IMR-90 (cell line): ENCODE data around the gene GCDH.

Experiments
- BHLHE40 ChIP-seq: fragments of 150-350 bp; IDR thresholded peaks from 2 replicates; pipeline ENCODE4 v1.6.1; 2016; ENCODE audit warnings: mild to moderate bottlenecking, low read depth, low read length
- CHD1 ChIP-seq: IDR thresholded peaks from 2 replicates; pipeline ENCODE4 v1.6.1; 2012; ENCODE audit warnings: low read depth, low read length, improper control_type of control experiment
- POLR2A ChIP-seq: IDR thresholded peaks from 2 replicates; pipeline ENCODE4 v1.6.1; 2012; ENCODE audit warnings: mild to moderate bottlenecking, low read depth, low read length
- RAD21 ChIP-seq: IDR thresholded peaks from 2 replicates; pipeline ENCODE4 v1.6.1; 2012; ENCODE audit warnings: low read length, improper control_type of control experiment
- TF ChIP-seq, protein P1 (sequence below): conservative IDR thresholded peaks from 2 replicates; pipeline ENCODE4 v1.5.1; 2012; ENCODE audit warnings: mild to moderate bottlenecking, low read depth, low read length, improper control_type of control experiment

DNA sequence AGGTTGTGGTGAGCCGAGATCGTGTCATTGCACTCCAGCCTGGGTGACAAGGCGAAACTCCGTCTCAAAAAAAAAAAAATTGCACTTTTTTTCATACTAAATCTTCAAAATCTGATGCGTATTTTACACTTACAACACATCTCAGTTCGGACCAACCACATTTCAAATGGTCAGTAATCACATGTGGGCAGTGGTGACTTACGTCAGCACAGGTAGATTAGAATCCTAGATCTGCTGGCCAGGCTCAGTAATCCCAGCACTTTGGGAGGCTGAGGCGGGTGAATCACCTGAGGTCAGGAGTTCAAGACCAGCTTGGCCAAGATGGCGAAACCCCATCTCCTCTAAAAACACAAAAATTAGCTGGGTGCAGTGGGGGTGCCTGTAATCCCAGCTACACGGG is 44.1 kb downstream of the GCDH start:
- TF ChIP-seq RAD21 = no peak
- TF ChIP-seq, protein P1, sequence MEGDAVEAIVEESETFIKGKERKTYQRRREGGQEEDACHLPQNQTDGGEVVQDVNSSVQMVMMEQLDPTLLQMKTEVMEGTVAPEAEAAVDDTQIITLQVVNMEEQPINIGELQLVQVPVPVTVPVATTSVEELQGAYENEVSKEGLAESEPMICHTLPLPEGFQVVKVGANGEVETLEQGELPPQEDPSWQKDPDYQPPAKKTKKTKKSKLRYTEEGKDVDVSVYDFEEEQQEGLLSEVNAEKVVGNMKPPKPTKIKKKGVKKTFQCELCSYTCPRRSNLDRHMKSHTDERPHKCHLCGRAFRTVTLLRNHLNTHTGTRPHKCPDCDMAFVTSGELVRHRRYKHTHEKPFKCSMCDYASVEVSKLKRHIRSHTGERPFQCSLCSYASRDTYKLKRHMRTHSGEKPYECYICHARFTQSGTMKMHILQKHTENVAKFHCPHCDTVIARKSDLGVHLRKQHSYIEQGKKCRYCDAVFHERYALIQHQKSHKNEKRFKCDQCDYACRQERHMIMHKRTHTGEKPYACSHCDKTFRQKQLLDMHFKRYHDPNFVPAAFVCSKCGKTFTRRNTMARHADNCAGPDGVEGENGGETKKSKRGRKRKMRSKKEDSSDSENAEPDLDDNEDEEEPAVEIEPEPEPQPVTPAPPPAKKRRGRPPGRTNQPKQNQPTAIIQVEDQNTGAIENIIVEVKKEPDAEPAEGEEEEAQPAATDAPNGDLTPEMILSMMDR = no peak
- no peak for TF ChIP-seq POLR2A
- TF ChIP-seq BHLHE40 = no peak
- no peak for TF ChIP-seq CHD1
